ENCODE results near the gene ACSL6. TPM values are rescaled to one million over a fixed set of nuclear protein-coding genes. Genes with fewer than 3 reads are reported as not detected.
A peak's percentile ranks its signal among the peaks of the same experiment; 100 is the strongest.

ACSL6 gene
- total RNA-seq, 1 donor from 2014 or later = 0.98 TPM

DNA sequence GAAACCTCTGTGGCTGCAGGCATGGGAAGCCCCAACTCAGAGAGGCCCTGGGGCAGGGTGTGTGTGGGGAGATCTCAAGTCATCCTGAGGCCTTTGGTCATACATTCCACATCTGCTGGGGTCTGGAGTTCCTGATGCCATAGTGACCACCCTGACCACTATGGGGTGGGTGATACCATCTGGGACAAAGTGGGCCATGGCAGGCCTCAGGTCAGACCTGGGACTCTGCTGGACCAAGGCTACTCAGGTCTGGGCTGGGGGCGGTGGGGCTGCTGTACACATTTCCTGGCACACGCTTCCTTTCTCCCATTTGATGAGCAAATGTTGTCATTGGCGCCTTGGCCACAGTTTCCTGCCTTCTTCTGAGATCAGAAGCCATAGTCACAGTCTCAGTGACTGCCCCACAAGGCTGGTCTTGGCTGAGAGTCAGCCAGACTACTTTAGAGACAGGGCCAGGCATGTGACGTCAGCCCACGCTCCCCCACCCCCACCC lies 15.1 kb upstream of the ACSL6 start:
- peak; percentile 40 for DNase-seq
- ATAC-seq = peak; percentile 14

DNA sequence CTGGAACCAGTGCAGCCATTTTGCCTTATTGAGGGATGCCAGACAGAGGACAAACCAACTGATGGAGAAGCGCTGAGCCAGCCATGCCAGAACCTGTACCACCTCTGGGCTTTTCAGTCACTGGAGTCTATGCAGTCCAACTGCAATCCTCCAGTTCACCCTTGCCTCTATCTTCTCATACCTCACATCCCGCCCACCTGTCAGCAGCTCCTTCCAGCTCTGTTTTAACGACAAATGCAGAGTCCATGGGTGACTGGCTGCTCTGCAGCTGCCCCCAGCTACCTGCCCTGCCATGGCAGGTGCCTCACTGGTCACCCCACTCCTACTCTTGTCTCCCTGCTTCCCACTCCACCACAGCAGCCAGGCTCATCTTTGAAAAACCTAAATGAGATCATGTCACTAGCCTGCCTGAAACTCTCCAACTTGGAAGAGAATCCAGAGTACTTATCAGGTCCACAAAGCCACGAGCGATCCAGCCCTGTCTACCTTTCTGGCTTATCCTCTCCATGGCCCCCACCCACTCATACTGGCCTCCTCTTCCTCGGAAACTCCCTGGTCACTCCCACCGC lies 14.0 kb upstream of the ACSL6 start:
- no peaks in the 10 kb centered on the region for H3K9me3 ChIP-seq
- ATAC-seq (no peak), DNase-seq (peak; percentile 39)
- no peaks in the 10 kb centered on the region for H3K4me1 ChIP-seq
- no peaks in the 10 kb centered on the region for H3K36me3 ChIP-seq
- intact Hi-C loops (cut with DNase I) = no loop called here
- no peak overlapping the region for H3K4me3 ChIP-seq
- TF ChIP-seq, protein P1, sequence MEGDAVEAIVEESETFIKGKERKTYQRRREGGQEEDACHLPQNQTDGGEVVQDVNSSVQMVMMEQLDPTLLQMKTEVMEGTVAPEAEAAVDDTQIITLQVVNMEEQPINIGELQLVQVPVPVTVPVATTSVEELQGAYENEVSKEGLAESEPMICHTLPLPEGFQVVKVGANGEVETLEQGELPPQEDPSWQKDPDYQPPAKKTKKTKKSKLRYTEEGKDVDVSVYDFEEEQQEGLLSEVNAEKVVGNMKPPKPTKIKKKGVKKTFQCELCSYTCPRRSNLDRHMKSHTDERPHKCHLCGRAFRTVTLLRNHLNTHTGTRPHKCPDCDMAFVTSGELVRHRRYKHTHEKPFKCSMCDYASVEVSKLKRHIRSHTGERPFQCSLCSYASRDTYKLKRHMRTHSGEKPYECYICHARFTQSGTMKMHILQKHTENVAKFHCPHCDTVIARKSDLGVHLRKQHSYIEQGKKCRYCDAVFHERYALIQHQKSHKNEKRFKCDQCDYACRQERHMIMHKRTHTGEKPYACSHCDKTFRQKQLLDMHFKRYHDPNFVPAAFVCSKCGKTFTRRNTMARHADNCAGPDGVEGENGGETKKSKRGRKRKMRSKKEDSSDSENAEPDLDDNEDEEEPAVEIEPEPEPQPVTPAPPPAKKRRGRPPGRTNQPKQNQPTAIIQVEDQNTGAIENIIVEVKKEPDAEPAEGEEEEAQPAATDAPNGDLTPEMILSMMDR (IDR thresholded peaks at IDR 0.05) = no peak
- H3K27ac ChIP-seq = no peak overlapping the region
- H3K27me3 ChIP-seq = no peaks in the 10 kb centered on the region

More for the DNA sequence above, 15.1 kb upstream of the ACSL6 start:
- Histone ChIP-seq H3K4me3 (no peak overlapping the region), H3K36me3 (no peaks in the 10 kb centered on the region), H3K4me1 (no peaks in the 10 kb centered on the region), H3K9me3 (no peaks in the 10 kb centered on the region), H3K27me3 (no peaks in the 10 kb centered on the region), H3K27ac (no peak overlapping the region)
- TF ChIP-seq, protein P1 (IDR thresholded peaks at IDR 0.05) = no peak
- intact Hi-C loops (cut with DNase I) = no loop called here

- ATAC-seq = no peak
- Histone ChIP-seq H3K27ac (no peak overlapping the region), H3K4me1 (no peaks in the 10 kb centered on the region), H3K9me3 (no peaks in the 10 kb centered on the region), H3K27me3 (no peaks in the 10 kb centered on the region), H3K4me3 (no peak overlapping the region), H3K36me3 (no peaks in the 10 kb centered on the region)
- DNase-seq = no peak
- TF ChIP-seq, protein P1 (IDR thresholded peaks at IDR 0.05) = no peak
- intact Hi-C loops (cut with DNase I) = no loop called here
Observed at GRCh38 chr5:132024789-132025402, 13.4 kb upstream of the ACSL6 start.

- intact Hi-C loops (cut with DNase I) = no loop called here
- TF ChIP-seq, protein P1 (IDR thresholded peaks at IDR 0.05) = no peak
- H3K27me3 ChIP-seq = no peaks in the 10 kb centered on the region
- no peaks in the 10 kb centered on the region for H3K9me3 ChIP-seq
- H3K27ac ChIP-seq = no peak overlapping the region
- H3K36me3 ChIP-seq = no peaks in the 10 kb centered on the region
- ATAC-seq (no peak), DNase-seq (no peak)
- no peaks in the 10 kb centered on the region for H3K4me1 ChIP-seq
- H3K4me3 ChIP-seq = no peak overlapping the region
Observed at GRCh38 chr5:132024117-132024435, 12.6 kb upstream of the ACSL6 start.

- intact Hi-C loops (cut with DNase I) = no loop called here
- Histone ChIP-seq H3K4me3 (no peak overlapping the region), H3K27me3 (peaks cover 4% of the 10 kb centered on the region), H3K27ac (no peak overlapping the region), H3K9me3 (no peaks in the 10 kb centered on the region), H3K36me3 (no peaks in the 10 kb centered on the region), H3K4me1 (no peaks in the 10 kb centered on the region)
- ATAC-seq = no peak
- TF ChIP-seq, protein P1 (IDR thresholded peaks at IDR 0.05) = no peak
- no peak for DNase-seq
Observed at GRCh38 chr5:132023258-132024116, 12.0 kb upstream of the ACSL6 start.
